NB4 (cell line): ENCODE measurements around the gene AVEN.

ENCODE experiments used
- CTCF ChIP-seq: IDR thresholded peaks from one replicate; pipeline ENCODE4 v1.5.1; 2012; ENCODE audit warnings: low read depth, low read length
- MYC ChIP-seq: IDR thresholded peaks from 2 replicates; pipeline ENCODE4 v1.6.1; 2011; ENCODE audit warnings: low read depth, low read length
- POLR2A ChIP-seq: IDR thresholded peaks from 2 replicates; pipeline ENCODE4 v1.6.1; 2011; ENCODE audit warnings: mild to moderate bottlenecking; ENCODE audit not compliant: insufficient read length; ENCODE audit errors: extremely low read depth

GRCh38 chr15:33823119-33823518 is 215.9 kb downstream of the AVEN start:
- TF ChIP-seq CTCF (no peak), POLR2A (no peak), MYC (no peak)
